Choroid plexus epithelial cell (primary cell): ENCODE data around the gene APOL3.

Experiments
- DNase-seq: peaks from one replicate; pipeline ENCODE4 v3.0.0-alpha.2; 2010; ENCODE audit warnings: low read depth
- H3K4me3 ChIP-seq: 2 replicates; pipeline ENCODE4 v1.5.1; 2011; ENCODE audit warnings: low read depth, mild to moderate bottlenecking, control low read depth, low read length, moderate library complexity
- TF ChIP-seq, protein P1 (sequence below): conservative IDR thresholded peaks from 2 replicates; pipeline ENCODE4 v1.5.1; 2011; ENCODE audit warnings: low read depth, mild to moderate bottlenecking, control low read depth, inconsistent platforms, low read length, moderate library complexity

Gene APOL3

DNA sequence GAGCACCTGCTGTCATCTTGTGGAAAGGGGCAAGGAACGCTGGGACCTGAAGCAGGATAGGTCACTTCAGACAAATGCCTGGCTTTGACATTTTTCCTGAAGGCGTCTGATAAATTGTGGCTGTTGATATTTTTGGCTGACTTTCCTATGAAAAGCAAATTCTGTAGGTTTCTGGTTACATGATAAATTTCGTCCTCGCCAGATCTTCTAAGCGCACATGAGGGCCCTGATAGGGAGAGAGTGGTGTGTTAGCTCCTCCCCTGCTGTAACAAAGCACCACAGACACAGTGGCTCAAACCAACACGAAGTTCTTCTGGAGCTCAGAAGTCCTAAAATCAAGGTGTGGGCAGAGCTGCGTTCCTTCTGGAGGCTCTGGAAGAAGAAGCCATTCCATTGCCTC, 21.5 kb upstream of the APOL3 start:
- H3K4me3 ChIP-seq, result no peak overlapping the region
- DNase-seq, result peak; percentile 59
- TF ChIP-seq, protein P1, sequence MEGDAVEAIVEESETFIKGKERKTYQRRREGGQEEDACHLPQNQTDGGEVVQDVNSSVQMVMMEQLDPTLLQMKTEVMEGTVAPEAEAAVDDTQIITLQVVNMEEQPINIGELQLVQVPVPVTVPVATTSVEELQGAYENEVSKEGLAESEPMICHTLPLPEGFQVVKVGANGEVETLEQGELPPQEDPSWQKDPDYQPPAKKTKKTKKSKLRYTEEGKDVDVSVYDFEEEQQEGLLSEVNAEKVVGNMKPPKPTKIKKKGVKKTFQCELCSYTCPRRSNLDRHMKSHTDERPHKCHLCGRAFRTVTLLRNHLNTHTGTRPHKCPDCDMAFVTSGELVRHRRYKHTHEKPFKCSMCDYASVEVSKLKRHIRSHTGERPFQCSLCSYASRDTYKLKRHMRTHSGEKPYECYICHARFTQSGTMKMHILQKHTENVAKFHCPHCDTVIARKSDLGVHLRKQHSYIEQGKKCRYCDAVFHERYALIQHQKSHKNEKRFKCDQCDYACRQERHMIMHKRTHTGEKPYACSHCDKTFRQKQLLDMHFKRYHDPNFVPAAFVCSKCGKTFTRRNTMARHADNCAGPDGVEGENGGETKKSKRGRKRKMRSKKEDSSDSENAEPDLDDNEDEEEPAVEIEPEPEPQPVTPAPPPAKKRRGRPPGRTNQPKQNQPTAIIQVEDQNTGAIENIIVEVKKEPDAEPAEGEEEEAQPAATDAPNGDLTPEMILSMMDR, result no peak

- no peak overlapping the region for H3K4me3 ChIP-seq
- DNase-seq, result no peak
- TF ChIP-seq, protein P1, result no peak
These were observed 20.4 kb upstream of the APOL3 start for GRCh38 chr22:36180928-36181327.

GRCh38 chr22:36180038-36180880, 19.7 kb upstream of the APOL3 start:
- TF ChIP-seq, protein P1, result peak; percentile 89
- peak; percentile 80 for DNase-seq
- no peak overlapping the region for H3K4me3 ChIP-seq

- no peak for DNase-seq
These were observed 16.6 kb upstream of the APOL3 start for GRCh38 chr22:36177160-36177559.

GRCh38 chr22:36175892-36176291, 15.3 kb upstream of the APOL3 start:
- no peak overlapping the region for H3K4me3 ChIP-seq
- DNase-seq, result no peak
- TF ChIP-seq, protein P1, result peak; percentile 4

More at GRCh38 chr22:36177160-36177559, 16.6 kb upstream of the APOL3 start:
- H3K4me3 ChIP-seq, result no peak overlapping the region
- TF ChIP-seq, protein P1, result no peak

- TF ChIP-seq, protein P1, result no peak
- H3K4me3 ChIP-seq, result no peak overlapping the region
- no peak for DNase-seq
These were observed 11.4 kb upstream of the APOL3 start for GRCh38 chr22:36171941-36172340.
